Subcutaneous adipose tissue (tissue), 4 donors: ENCODE data around the gene FNDC11. TPM values are rescaled to one million over a fixed set of nuclear protein-coding genes. Genes with fewer than 3 reads are reported as not detected.

Experiments used
- total RNA-seq, 4 donors: library from RNA; depleted of rRNA; stranded (reverse); fragments of >200 nt; gene quantifications; one replicate each; pipeline ENCODE4 v1.1.0, GENCODE V29; 2016
- TF ChIP-seq, protein P1 (sequence below): fragments of 450-650 bp; IDR thresholded peaks from one replicate; pipeline ENCODE4 v1.5.1; 2016; ENCODE audit warnings: low read depth, mild to moderate bottlenecking, control low read depth, antibody characterized with exemption, moderate library complexity

The FNDC11 gene
- total RNA-seq, 4 donors from 2014 or later: 0.75 TPM; not detected in 3

DNA sequence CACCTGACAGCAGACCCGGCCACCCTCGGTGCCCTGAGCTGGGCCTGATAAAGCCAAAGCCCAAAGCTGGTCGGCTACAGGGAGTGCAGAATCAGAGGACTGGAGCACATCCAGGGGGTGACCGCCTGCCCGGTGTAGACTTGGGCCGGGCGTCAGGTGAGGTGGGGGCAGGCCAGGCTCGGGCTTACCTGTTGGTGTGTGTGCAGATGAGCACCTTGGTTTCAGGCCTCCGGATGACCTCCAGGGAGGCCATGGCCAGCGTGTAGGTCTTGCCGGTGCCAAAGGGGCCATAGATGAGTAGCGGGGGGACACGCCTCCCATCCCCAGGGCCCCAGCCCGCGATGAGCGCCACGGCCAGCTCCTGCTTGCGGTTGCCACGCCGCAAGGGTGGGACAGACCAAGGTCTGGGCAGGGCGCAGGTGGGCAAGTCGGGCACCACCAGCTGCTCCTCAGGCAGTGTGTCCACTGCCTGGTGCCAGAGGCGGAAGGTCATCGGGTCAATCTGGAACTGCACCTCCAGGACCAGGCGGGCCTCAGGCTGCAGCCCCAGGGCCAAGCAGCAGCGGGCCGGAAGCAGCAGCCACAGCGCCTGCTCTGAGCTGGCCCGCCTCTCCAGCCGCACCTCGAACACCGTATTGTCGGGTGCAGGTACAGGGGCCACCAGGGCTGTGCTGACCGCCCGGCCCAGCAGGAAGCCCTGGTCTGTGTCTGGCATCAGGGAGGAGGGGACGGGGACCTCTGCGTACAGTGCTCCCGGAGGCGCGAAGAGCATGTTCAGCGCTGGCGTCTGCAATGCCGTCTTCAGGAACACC is 14.4 kb downstream of the FNDC11 start:
- TF ChIP-seq, protein P1, sequence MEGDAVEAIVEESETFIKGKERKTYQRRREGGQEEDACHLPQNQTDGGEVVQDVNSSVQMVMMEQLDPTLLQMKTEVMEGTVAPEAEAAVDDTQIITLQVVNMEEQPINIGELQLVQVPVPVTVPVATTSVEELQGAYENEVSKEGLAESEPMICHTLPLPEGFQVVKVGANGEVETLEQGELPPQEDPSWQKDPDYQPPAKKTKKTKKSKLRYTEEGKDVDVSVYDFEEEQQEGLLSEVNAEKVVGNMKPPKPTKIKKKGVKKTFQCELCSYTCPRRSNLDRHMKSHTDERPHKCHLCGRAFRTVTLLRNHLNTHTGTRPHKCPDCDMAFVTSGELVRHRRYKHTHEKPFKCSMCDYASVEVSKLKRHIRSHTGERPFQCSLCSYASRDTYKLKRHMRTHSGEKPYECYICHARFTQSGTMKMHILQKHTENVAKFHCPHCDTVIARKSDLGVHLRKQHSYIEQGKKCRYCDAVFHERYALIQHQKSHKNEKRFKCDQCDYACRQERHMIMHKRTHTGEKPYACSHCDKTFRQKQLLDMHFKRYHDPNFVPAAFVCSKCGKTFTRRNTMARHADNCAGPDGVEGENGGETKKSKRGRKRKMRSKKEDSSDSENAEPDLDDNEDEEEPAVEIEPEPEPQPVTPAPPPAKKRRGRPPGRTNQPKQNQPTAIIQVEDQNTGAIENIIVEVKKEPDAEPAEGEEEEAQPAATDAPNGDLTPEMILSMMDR: no peak

DNA sequence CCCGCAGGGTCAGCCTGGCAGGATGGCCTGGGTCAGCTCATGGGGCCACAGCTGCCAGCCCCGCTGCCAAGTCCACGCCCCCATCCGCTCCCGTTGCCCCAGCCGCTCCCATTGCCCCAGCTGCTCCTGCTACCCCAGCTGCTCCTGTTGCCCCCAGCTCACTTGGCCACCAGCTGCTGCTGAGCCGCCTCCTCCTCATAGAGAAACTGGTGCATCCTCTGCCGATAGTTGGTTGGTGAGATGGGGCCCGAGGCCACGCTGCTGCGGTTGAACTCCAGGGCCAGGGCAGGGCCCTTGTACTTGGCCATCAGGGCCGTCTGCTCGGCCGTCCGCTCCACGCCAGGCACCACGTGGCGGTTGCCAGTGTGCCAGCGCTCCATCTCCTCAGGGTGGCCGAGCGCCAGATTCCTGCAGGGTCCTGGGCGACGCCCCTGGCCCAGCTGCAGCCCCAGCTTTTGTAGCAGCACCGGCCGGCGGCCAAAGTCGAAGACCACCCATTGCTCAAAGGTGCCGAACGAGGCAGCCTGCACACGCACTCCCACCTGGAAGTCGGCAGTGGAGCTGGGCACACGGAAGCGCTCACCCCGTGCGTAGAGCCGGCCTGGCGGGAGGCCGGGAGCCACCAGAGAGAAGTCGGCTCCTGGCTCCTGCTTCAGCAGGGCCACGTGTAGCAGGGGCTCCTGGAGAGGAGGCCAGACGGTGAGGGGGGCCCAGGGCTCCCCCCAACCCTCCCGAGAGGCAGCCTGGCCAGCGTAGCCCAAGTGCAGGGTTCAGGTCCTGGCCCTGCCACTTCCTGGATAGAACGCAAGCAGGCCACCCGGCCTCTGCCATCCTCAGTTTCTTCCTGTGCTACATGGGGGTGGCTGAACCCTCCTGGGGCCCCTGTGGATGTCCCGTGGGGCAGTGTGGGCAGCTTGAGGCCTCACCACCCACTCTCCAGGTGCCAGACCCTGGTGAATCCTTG is 15.3 kb downstream of the FNDC11 start:
- TF ChIP-seq, protein P1: no peak

DNA sequence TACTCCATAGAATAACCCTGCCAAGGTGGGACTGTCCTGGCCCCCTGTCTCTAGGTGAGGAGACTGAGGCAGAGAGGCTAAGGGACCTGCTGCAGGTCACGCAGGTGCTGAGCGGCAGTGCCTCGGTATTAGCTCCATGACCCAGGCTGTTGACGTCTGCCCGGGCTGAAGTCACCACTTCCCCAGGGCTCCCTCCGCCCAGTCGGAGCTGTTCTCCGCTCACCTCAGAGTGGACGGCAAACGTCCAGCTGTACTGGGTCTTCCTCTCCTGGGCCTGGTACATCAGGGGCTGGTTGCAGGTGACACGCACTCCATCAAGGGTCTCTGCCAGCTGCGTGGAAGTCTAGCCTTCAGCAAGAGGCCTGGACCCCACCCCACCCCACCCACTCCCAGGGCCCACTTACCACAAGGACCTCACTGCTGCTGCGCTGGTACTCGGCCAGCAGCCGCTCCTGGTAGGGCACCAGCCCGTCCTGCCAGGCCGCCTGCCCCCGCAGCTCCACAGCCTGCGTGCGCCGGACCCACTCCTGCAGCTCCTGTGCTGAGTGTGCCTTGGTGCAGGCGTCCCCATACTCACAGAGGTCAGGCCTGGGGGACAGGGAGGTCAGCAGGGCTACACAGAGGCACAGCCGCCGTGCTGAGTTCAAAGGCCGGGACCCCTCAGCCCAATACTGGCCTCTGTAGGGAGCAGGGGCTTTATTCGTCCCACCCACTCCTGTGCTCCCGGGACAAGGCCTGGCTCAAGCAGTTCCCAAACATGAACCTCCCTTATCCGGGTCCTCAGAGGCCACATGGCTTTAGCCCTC is 16.5 kb downstream of the FNDC11 start:
- TF ChIP-seq, protein P1: no peak

DNA sequence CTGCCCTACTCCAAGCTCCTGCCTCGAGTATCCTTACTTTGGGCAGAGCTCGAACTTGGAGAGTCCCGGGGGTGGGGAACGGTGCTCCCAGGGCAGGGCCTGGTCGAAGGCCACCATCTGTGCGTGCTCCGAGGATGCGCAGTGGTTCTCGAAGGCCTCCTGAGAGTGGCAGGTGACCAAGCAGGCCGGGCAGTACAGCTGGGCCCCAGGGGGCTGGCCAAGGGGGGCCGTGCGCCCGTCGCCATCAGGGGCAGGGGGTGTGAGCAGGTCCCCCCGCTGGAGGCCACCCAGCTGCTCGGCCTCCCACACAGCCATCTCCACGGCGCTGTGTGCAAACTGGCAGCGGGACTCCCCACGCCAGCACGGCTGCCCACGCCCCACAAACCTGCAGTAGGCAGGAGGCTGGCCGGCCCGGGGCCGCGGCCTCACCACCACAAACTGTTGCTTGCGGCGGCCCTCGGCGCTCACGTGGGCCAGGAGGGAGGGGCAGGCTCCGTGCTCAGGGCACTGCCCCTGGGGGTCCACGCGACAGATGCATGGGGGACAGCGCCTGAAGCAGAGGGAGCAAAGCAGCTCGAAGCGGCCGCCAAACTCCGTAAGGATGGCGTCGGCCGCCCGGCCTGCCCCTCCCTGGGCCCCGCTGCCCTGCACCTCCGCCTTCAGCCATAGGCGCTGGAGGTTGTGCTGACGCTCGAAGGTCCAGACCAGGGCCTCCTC is 18.3 kb downstream of the FNDC11 start:
- TF ChIP-seq, protein P1: no peak

DNA sequence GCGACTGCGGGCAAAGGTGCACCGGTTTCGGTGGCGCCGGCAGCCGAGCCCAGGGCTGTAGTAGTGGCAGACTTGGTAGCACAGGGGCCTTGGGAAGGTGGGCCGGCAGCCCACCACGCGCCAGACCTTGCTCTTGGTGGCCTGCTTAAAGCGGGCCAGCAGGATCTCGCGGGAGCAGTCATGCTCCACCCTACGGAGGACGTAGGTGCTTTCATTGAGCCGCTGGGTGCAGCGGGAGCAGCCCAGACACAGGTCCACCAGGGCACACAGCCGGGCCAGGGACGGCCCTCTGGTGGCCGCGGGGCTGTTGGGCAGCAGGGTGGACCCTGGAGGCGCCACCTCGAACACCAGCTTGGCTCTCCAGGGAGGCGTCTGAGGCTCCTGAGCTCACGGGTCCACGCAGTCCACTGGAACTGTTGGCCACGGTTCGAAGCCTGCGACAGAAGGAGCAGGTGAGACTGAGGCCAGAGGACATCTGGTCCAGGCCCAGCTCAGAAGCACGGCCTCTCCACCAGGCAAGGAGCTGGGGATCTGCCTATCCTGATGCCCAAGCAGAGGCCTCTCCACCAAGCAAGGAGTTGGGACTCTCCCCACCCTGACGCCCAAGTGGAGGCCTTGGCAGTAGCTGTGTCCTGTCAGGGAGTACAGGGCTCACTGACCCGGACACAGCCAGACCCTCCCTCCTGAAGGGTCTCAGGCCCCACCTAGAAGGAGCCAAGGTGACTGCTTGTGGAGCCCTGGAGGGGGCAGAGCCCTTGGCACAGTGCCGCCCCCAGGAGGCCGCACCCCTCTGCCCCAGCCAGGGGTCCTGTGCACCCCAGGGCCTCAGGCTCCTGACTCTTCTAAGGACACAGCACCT is 19.1 kb downstream of the FNDC11 start:
- TF ChIP-seq, protein P1: no peak

DNA sequence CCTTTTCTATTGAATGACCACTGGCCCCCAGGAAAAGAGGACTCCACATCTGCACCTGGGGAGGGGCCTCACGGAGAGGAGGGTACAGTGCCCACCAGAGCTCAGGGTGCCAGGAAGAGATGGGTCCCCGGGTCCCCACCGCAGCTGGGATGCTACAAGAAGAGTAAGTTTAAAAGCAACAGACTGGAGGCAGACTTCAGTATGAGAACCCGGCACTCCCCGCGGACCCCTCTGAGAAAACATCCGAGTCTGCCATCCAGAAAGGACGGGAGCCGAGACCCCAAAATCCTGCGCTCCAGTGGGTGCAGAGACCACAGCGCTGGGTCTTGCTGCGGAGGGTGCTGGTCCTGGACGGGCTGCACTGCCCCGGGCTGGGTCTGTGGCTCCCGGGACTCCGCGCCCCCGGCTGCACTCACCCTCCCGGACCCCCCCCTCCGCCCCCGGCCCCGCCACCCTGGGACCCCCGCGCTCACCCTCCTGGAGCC is 19.7 kb downstream of the FNDC11 start:
- TF ChIP-seq, protein P1: no peak
